KMS-11 (cell line): ENCODE data around the gene PPP1R1C.

Experiments
- H2AFZ ChIP-seq: fragments of 200-600 bp; sonication (generic); 2 replicates; pipeline ENCODE4 v1.6.1; 2016; ENCODE audit warnings: antibody characterized with exemption, mixed run types, low read depth
- H3K27ac ChIP-seq: fragments of 200-600 bp; sonication (generic); 2 replicates; pipeline ENCODE4 v1.6.1; 2016; ENCODE audit warnings: mild to moderate bottlenecking, mixed run types
- H3K27me3 ChIP-seq: fragments of 200-600 bp; sonication (generic); 2 replicates; pipeline ENCODE4 v1.6.1; 2017; ENCODE audit warnings: mild to moderate bottlenecking, low read depth, mixed run types, moderate library complexity; ENCODE audit not compliant: insufficient read depth
- H3K36me3 ChIP-seq: fragments of 200-600 bp; sonication (generic); 2 replicates; pipeline ENCODE4 v1.6.1; 2017; ENCODE audit warnings: mild to moderate bottlenecking, mixed run types; ENCODE audit not compliant: insufficient read depth
- H3K4me1 ChIP-seq: fragments of 200-600 bp; sonication (generic); 2 replicates; pipeline ENCODE4 v1.6.1; 2016; ENCODE audit warnings: mild to moderate bottlenecking, low read depth, mixed run types; ENCODE audit not compliant: poor library complexity, severe bottlenecking
- H3K4me2 ChIP-seq: fragments of 200-600 bp; sonication (generic); 2 replicates; pipeline ENCODE4 v1.7.0; 2016; ENCODE audit warnings: mild to moderate bottlenecking, mixed run types
- H3K4me3 ChIP-seq: fragments of 200-600 bp; sonication (generic); IDR thresholded peaks from 2 replicates; pipeline ENCODE4 v1.6.1; 2017; ENCODE audit warnings: low read depth, low read length, mixed read lengths; ENCODE audit not compliant: insufficient read depth
- H3K79me2 ChIP-seq: fragments of 200-600 bp; sonication (generic); 2 replicates; pipeline ENCODE4 v1.6.1; 2016; ENCODE audit warnings: low read depth, mixed run types; ENCODE audit not compliant: insufficient read depth
- H3K9ac ChIP-seq: fragments of 200-600 bp; sonication (generic); 2 replicates; pipeline ENCODE4 v1.6.1; 2016; ENCODE audit warnings: mild to moderate bottlenecking, mixed run types
- H4K20me1 ChIP-seq: fragments of 200-600 bp; sonication (generic); 2 replicates; pipeline ENCODE4 v1.6.1; 2016; ENCODE audit warnings: mild to moderate bottlenecking, mixed run types; ENCODE audit not compliant: insufficient read depth
- TF ChIP-seq, protein P1 (sequence below): fragments of 200-600 bp; sonication (generic); conservative IDR thresholded peaks from 2 replicates; pipeline ENCODE4 v1.6.1; 2017; ENCODE audit warnings: low read depth, mild to moderate bottlenecking, antibody characterized with exemption, low read length, moderate library complexity, mixed read lengths

The PPP1R1C gene

DNA sequence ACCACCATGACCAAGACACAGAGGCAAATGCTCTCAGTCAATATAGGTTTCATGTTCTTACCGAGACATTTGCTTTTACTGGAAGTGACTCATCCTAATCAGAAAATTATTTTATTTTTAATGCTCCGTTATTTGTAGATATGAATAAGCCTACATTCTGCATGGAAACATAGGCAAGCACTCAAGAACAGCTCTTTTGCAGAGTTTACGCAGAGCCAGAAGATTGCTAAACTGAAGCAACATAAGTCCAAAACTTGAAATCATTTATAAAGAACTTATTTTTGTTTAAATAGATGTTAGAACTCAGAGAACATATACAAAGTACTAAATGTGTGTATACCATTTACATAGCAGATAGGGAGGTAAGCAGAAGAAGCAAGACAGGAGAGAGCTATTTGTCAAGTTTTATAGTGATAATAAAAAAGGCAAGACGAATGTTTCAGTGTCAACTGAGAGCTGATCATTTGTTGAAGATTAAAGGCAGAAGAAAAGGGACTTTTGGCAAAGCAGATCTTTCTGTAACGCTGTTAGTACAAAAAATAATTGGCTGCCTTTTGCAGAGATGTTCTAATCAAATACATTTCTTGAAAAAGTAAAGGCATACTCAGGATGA is 12.4 kb upstream of the PPP1R1C start:
- Histone ChIP-seq H3K79me2 (no peaks in the 10 kb centered on the region), H2AFZ (no peak overlapping the region), H3K4me1 (no peaks in the 10 kb centered on the region), H3K36me3 (no peaks in the 10 kb centered on the region), H3K4me2 (no peak overlapping the region), H3K9ac (no peak overlapping the region), H3K27ac (no peak overlapping the region), H3K4me3 (no peak overlapping the region), H4K20me1 (no peaks in the 10 kb centered on the region), H3K27me3 (no peaks in the 10 kb centered on the region)
- TF ChIP-seq, protein P1, sequence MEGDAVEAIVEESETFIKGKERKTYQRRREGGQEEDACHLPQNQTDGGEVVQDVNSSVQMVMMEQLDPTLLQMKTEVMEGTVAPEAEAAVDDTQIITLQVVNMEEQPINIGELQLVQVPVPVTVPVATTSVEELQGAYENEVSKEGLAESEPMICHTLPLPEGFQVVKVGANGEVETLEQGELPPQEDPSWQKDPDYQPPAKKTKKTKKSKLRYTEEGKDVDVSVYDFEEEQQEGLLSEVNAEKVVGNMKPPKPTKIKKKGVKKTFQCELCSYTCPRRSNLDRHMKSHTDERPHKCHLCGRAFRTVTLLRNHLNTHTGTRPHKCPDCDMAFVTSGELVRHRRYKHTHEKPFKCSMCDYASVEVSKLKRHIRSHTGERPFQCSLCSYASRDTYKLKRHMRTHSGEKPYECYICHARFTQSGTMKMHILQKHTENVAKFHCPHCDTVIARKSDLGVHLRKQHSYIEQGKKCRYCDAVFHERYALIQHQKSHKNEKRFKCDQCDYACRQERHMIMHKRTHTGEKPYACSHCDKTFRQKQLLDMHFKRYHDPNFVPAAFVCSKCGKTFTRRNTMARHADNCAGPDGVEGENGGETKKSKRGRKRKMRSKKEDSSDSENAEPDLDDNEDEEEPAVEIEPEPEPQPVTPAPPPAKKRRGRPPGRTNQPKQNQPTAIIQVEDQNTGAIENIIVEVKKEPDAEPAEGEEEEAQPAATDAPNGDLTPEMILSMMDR: no peak

DNA sequence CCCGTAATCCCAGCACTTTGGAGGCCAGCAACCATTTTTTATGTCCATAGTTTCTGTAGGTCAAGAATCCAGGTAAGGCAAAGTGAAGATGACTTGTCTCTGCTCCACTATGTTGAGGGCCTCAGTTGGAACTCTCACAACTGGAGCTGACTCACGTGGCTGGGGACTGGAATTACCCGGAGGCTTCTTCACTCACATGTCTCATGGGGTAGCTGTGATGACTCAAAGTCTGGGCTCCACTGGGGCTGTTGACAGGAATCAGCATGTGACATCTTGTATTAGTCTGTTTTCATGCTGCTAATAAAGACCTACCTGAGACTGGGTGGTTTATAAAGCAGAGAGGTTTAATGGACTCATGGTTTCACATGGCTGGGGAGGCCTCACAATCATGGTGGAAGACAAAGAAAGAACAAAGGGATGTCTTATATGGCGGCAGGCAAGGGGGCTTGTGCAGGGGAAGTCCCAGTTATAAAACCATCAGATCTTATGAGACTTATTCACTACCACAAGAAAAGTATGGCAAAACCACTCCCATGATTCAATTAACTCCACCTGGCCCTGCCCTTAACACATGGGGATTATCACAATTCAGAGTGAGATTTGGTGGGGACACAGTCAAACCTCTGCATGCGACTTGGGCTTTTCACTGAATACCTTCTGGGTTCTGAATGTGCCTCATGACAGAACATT is 7.8 kb upstream of the PPP1R1C start:
- no peak overlapping the region for H3K4me2 ChIP-seq

DNA sequence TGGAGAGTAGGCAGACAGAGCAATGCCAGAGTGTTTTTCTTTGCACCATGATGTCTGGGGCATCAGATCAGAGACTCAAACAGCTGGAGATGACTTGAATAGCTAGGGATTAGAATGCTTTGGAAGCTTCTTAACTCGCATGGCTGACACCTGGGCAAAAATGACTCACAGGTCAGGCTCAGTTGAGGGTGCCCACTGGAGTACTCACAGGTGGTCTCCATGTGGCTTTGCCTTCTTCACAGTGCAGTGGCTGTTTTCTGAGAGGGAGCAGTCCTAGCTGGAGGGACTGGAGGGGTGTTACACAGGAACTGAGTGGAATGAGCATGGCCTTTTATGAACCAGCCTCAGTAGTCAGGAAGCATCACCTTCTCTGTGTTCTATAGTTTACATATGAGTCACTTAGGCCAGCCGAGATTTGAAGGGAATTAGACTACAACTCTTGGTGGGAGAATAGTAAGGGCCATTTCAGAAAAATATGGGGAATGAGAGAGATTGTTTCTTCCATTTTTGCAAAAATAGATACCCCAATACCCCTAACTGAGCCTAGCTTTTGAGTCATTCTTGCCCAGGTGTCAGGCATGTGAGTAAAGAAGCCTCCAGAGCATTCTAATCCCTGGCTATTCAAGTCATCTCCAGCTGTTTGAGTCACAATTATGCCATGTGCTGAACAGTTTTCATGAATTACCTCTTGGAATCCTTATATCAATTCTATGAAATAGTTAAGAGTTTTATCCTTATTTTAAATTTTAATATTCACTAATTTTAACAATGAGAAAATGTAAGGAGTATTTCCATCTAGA is 7.1 kb upstream of the PPP1R1C start:
- Histone ChIP-seq H3K27me3 (no peaks in the 10 kb centered on the region), H3K4me2 (no peak overlapping the region), H2AFZ (no peak overlapping the region), H3K27ac (no peak overlapping the region), H3K9ac (no peak overlapping the region), H3K36me3 (no peaks in the 10 kb centered on the region), H3K4me3 (no peak overlapping the region), H3K79me2 (no peaks in the 10 kb centered on the region), H4K20me1 (no peaks in the 10 kb centered on the region), H3K4me1 (no peaks in the 10 kb centered on the region)
- TF ChIP-seq, protein P1: no peak

More for the DNA sequence above, 7.8 kb upstream of the PPP1R1C start:
- Histone ChIP-seq H3K4me3 (no peak overlapping the region), H2AFZ (no peak overlapping the region), H3K9ac (no peak overlapping the region), H3K27ac (no peak overlapping the region), H3K79me2 (no peaks in the 10 kb centered on the region), H4K20me1 (no peaks in the 10 kb centered on the region), H3K4me1 (no peaks in the 10 kb centered on the region), H3K36me3 (no peaks in the 10 kb centered on the region), H3K27me3 (no peaks in the 10 kb centered on the region)
- TF ChIP-seq, protein P1: no peak

DNA sequence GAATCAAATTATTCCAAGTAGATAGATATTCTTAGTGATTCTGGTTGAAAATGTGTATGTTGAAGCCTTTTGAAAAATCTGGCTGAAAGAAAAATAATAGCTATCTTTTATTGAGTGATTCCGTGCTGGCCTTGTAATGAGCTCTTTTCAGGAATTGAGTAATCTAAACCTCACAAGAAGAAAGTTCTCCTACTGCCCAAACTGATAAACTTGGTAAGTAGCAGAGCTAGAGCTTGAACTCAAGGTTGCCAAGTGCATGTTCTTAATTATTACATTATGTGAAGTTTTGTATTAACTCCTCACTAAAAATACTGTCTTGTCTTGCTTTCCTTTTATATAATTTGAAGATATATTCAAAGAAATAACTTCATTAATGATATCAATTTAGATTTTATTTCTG is 1.6 kb upstream of the PPP1R1C start:
- Histone ChIP-seq H3K27ac (no peak overlapping the region), H3K27me3 (no peaks in the 10 kb centered on the region), H3K79me2 (no peaks in the 10 kb centered on the region), H3K36me3 (no peaks in the 10 kb centered on the region), H3K4me2 (no peak overlapping the region), H3K4me1 (no peaks in the 10 kb centered on the region), H2AFZ (no peak overlapping the region), H3K4me3 (no peak overlapping the region), H4K20me1 (no peaks in the 10 kb centered on the region), H3K9ac (no peak overlapping the region)
- TF ChIP-seq, protein P1: no peak
